GM10847 (cell line): Measurements from ENCODE around the gene C1orf35.

ENCODE experiments used
- POLR2A ChIP-seq: IDR thresholded peaks from 2 replicates; pipeline ENCODE4 v1.6.1; 2011; ENCODE audit not compliant: insufficient read length; ENCODE audit errors: extremely low read depth

C1orf35 gene

GRCh38 chr1:228145463-228146416 is 42.6 kb upstream of the C1orf35 start:
- no peak for TF ChIP-seq POLR2A

GRCh38 chr1:228144993-228145343 is 41.8 kb upstream of the C1orf35 start:
- no peak for TF ChIP-seq POLR2A

- no peak for TF ChIP-seq POLR2A
Observed at GRCh38 chr1:228144193-228144992, 41.3 kb upstream of the C1orf35 start.

- TF ChIP-seq POLR2A = no peak
Observed at GRCh38 chr1:228143480-228144192, 40.5 kb upstream of the C1orf35 start.

DNA sequence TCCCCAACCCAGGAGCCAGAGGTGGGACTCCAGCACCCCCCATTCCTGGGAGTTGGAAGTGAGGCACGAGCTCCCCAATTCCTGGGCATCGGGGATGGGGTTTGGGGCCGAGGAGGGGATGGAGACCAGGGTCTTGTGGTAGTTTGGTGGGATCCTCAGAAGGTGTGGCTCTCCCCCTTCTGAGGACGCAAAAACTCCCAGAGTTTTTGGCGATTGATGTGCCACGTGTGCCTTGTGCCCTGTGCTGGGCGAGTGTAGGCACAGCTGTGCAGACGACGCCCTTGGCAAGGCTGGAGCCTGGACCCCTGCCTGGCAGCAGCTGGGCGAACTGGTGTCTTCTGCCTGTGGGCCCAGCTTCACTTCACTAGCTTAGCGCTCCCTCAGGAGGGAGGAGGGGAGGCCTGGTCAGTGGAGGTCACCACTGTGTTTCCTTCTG is 39.6 kb upstream of the C1orf35 start:
- TF ChIP-seq POLR2A = no peak

GRCh38 chr1:228142155-228142691 is 39.1 kb upstream of the C1orf35 start:
- no peak for TF ChIP-seq POLR2A

GRCh38 chr1:228141226-228142044 is 38.3 kb upstream of the C1orf35 start:
- TF ChIP-seq POLR2A = no peak

DNA sequence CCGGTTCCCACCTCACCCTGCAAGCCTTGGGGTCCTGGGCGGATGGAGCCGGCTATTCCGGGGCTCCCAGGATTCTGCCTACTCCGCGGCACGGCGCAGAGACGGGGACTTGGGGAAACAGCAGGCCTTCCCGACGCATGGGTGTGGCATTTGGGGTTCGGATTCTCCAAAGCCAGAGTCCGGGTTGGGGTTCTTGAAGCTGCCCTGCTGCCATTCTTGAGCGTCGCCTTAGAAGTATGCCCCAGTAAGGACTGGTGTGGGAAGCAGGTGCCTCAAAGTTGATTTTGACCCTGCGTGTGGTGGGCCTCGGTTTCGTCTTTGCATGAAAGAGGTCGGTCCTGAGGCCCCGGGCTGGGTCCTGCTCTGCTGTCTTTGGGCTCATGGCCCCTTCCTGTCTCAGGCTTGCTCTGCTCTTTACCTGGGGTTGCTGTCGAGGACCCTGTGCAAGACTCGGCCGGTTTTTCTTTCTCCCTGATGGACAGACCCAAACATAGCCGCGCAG is 37.6 kb upstream of the C1orf35 start:
- TF ChIP-seq POLR2A = no peak

GRCh38 chr1:228139931-228140723 is 37.0 kb upstream of the C1orf35 start, which contains the start of gene GUK1:
Gene GUK1 (plus strand): TSS chr1:228140279. CDS start chr1:228140303, 24 bp downstream.
- peak; percentile 90 for TF ChIP-seq POLR2A

DNA sequence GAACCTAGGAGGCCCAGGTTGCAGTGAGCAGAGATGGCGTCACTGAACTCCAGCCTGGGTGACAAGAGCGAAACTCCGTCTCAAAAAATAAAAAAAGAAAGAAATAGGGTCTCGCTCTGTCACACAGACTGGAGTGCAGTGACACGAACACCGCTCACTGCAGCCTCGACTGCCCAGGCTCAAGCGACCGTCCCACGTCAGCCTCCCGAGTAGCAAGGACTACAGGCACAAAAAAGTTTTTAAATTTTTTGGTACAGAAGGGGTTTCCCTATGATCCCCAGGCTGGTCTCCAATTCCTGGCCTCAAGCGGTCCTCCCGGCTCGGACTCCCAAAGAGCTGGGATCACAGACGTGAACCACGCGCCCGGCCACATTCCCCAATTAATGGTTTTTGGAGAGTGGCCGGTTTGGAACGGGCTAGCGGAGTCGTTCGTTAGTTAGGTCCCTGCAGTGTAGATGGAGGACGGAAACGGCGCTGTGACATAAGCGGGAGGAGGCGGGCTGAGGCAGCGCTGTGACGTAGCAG is 36.3 kb upstream of the C1orf35 start:
- peak; percentile 38 for TF ChIP-seq POLR2A

- no peak for TF ChIP-seq POLR2A
Observed at GRCh38 chr1:228136901-228137300, 33.8 kb upstream of the C1orf35 start.

DNA sequence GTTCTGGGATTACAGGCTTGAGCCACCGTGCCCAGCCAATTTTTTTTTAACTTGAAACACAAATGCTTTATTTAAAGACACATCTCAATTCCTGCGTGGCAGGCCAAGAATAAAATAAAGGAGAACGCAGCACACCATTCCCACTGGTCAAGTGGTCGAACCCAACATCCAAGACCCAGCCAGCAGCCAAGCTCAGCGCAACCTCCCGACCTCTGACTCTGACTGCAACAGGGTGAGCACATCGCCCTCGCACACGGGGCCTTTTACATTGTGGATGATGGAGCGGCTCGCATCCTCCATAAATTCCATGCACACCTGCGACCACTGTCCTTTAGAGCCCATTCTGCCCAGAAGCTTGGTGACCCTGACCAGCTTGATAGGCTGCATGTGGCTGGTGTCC is 31.5 kb upstream of the C1orf35 start:
- TF ChIP-seq POLR2A = no peak

DNA sequence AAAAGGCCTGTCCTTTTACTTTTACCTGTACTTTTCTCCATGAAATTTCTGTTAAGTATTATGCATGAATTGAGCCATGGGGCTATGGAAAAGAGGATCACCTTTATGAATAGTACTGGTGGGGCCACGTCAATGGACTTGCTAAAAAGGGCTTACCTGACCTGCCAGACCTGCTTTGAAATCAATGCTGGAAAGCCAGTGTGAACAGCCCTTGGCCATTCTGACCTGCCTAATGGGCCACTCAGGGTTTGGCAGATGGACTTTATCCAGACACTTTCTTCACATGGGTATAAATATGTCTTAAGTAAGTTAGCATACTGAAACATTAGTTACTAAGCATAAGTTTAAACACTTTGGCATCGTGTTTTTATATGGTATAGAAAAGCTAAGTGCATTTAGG is 28.6 kb upstream of the C1orf35 start:
- TF ChIP-seq POLR2A = no peak

- TF ChIP-seq POLR2A = no peak
Observed at GRCh38 chr1:228125185-228125584, 22.1 kb upstream of the C1orf35 start.
